HG03103 (cell line): ENCODE results near the gene OSBPL9.
A peak's percentile ranks its signal among the peaks of the same experiment; 100 is the strongest.
"Not testable (repeated sequence)": the region's sequence is repeated elsewhere in the genome, so short reads cannot be mapped to it uniquely, and the experiment has no call there.

ENCODE experiments used
- ATAC-seq: cut with Tn5 transposase; IDR thresholded peaks from one replicate; pipeline ENCODE4 v1.9.1; 2021; ENCODE audit warnings: low read depth; ENCODE audit not compliant: unreplicated experiment

Gene OSBPL9

GRCh38 chr1:51702220-51702619 lies 85.3 kb downstream of the OSBPL9 start:
- not testable (repeated sequence) for ATAC-seq

- ATAC-seq: no peak
Observed at GRCh38 chr1:51705035-51705434, 88.1 kb downstream of the OSBPL9 start.

GRCh38 chr1:51708911-51709760 lies 92.2 kb downstream of the OSBPL9 start:
- ATAC-seq: no peak

GRCh38 chr1:51709951-51710350 lies 93.1 kb downstream of the OSBPL9 start:
- ATAC-seq: no peak

GRCh38 chr1:51712590-51712989 lies 95.7 kb downstream of the OSBPL9 start:
- no peak for ATAC-seq

- ATAC-seq: no peak
Observed at GRCh38 chr1:51714374-51715019, 97.6 kb downstream of the OSBPL9 start.

GRCh38 chr1:51715369-51715768 lies 98.5 kb downstream of the OSBPL9 start:
- ATAC-seq: no peak

- ATAC-seq: no peak
Observed at GRCh38 chr1:51716746-51717145, 99.9 kb downstream of the OSBPL9 start.

- ATAC-seq: no peak
Observed at GRCh38 chr1:51717842-51718241, 101.0 kb downstream of the OSBPL9 start.

- no peak for ATAC-seq
Observed at GRCh38 chr1:51719146-51719545, 102.3 kb downstream of the OSBPL9 start.

GRCh38 chr1:51724797-51725196 lies 107.9 kb downstream of the OSBPL9 start:
- no peak for ATAC-seq

- no peak for ATAC-seq
Observed at GRCh38 chr1:51726051-51726450, 109.2 kb downstream of the OSBPL9 start.

GRCh38 chr1:51726544-51727225 lies 109.8 kb downstream of the OSBPL9 start:
- no peak for ATAC-seq

GRCh38 chr1:51727366-51727765 lies 110.5 kb downstream of the OSBPL9 start:
- ATAC-seq: no peak

- no peak for ATAC-seq
Observed at GRCh38 chr1:51728611-51729155, 111.8 kb downstream of the OSBPL9 start.

- peak; percentile 89 for ATAC-seq
Observed at GRCh38 chr1:51729156-51729823, 112.4 kb downstream of the OSBPL9 start.

- peak; percentile 20 for ATAC-seq
Observed at GRCh38 chr1:51729824-51730301, 113.0 kb downstream of the OSBPL9 start.

- ATAC-seq: no peak
Observed at GRCh38 chr1:51731998-51732397, 115.1 kb downstream of the OSBPL9 start.

GRCh38 chr1:51732701-51733425 lies 116.0 kb downstream of the OSBPL9 start:
- ATAC-seq: no peak

- ATAC-seq: not testable (repeated sequence)
Observed at GRCh38 chr1:51733426-51733774, 116.5 kb downstream of the OSBPL9 start.
